AG04450 (cell line): ENCODE measurements around the gene RNF151. TPM values are rescaled to one million over a fixed set of nuclear protein-coding genes. Genes with fewer than 3 reads are reported as not detected.

ENCODE experiments used
- CTCF ChIA-PET: fragments of 300-600, 350-600 bp; formaldehyde crosslinking; extraction: SDS; loops from one replicate; lab custom pipeline; 2022; ENCODE audit warnings: antibody characterized with exemption, inconsistent platforms; lab: Charles Lee
- POLR2A ChIA-PET: fragments of 350-600 bp; formaldehyde crosslinking; extraction: SDS; loops from one replicate; lab custom pipeline; 2021; ENCODE audit warnings: antibody characterized with exemption, inconsistent platforms; lab: Yijun Ruan, JAX
- DNase-seq: peaks from one replicate; pipeline ENCODE4 v3.0.0-alpha.2; 2011; ENCODE audit warnings: low read depth, low spot score
- H3K27ac ChIP-seq: one replicate; pipeline ENCODE4 v1.5.1; 2012; ENCODE audit warnings: low read depth, low read length, control low read depth
- H3K27me3 ChIP-seq: one replicate; pipeline ENCODE4 v1.6.0; 2012; ENCODE audit warnings: low read length; ENCODE audit not compliant: control insufficient read depth, insufficient read depth
- H3K4me3 ChIP-seq: 2 replicates; pipeline ENCODE4 v1.5.1; 2011; ENCODE audit warnings: mild to moderate bottlenecking, low read depth, low read length, control low read depth
- H3K9me3 ChIP-seq: 2 replicates; pipeline ENCODE4 v1.5.1; 2012; ENCODE audit warnings: low read length; ENCODE audit not compliant: control insufficient read depth, insufficient read depth
- polyA plus RNA-seq: library from polyadenylated mRNA; depleted of rRNA; stranded (reverse); fragments of >200 nt; gene quantifications from 2 replicates; pipeline ENCODE4 v1.2.3, GENCODE V29; 2011
- TF ChIP-seq, protein P1 (sequence below): IDR thresholded peaks from 2 replicates; pipeline ENCODE4 v1.5.1; 2011; ENCODE audit warnings: low read depth, low read length, control low read depth, inconsistent platforms

Gene RNF151
- polyA plus RNA-seq, 1 experiment, result not detected

DNA sequence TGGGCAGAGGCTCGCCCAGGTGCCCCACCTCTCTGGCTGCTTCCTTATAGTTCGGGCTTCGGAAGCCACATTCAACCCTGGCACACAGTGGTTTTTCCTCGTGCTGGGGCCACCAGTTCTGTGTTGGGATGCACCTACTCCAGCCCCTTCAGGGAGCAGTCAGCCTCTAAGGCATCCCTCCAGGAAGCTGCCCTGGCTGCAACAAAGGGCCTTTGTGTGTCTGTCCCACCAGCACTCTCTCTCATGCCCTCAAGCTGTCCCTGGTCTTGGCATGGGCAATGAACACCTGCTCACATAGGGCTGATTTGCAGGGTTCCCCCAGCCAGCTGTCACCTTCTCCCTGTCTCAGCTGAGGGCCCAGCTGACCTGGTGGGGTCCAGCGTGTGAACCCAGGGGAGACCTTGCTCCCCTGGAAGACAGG, 15.4 kb downstream of the RNF151 start:
- Histone ChIP-seq H3K4me3 (no peak overlapping the region), H3K27ac (no peak overlapping the region), H3K27me3 (peaks cover 36% of the 10 kb centered on the region), H3K9me3 (peaks cover 3% of the 10 kb centered on the region; the same call in 1 of the 2 replicates)
- POLR2A ChIA-PET, result interaction anchor here (0.6 to 3.6 kb wide), 3 partner anchors 13 to 174 kb away, joined by 3 to 14 read pairs (median 4); partner anchors contain the start of genes RPS2 and TRAF7
- CTCF ChIA-PET, result no interaction called here
- DNase-seq, result no peak
- TF ChIP-seq, protein P1, sequence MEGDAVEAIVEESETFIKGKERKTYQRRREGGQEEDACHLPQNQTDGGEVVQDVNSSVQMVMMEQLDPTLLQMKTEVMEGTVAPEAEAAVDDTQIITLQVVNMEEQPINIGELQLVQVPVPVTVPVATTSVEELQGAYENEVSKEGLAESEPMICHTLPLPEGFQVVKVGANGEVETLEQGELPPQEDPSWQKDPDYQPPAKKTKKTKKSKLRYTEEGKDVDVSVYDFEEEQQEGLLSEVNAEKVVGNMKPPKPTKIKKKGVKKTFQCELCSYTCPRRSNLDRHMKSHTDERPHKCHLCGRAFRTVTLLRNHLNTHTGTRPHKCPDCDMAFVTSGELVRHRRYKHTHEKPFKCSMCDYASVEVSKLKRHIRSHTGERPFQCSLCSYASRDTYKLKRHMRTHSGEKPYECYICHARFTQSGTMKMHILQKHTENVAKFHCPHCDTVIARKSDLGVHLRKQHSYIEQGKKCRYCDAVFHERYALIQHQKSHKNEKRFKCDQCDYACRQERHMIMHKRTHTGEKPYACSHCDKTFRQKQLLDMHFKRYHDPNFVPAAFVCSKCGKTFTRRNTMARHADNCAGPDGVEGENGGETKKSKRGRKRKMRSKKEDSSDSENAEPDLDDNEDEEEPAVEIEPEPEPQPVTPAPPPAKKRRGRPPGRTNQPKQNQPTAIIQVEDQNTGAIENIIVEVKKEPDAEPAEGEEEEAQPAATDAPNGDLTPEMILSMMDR, result no peak

DNA sequence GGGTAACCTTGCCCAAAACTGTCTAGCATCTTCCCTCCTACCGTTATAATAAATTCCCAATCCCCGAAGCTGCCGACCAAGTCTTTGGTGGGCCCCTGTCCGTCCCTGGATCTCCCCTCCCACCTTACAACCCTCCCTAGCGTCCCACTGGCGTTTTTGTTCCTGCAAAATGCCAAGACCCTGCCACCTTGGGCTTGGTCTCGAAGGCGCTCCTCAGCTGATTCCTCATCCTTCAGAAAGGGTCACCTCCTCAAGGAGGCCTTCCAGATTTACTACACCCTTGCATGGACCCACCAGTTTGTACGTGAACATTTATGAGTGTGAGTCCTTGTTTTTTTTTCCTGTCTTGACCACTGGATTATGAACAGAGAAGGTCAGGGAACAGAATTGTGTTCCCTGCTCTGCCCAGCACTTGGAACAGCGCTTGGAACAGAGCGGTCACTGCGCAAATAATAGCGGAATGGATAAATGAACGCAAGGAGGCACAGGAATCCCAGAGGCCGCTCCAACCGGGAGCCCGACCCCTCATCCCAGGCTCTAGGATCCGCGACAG, 16.4 kb downstream of the RNF151 start:
- Histone ChIP-seq H3K27ac (no peak overlapping the region), H3K27me3 (peaks cover 36% of the 10 kb centered on the region), H3K9me3 (peaks cover 3% of the 10 kb centered on the region; the same call in 1 of the 2 replicates), H3K4me3 (peak overlapping the region; percentile 65)
- no peak for DNase-seq
- POLR2A ChIA-PET, result interaction anchor here (0.6 to 3.6 kb wide), 3 partner anchors 11 to 272 kb away, joined by 5 to 14 read pairs (median 6); partner anchors contain the start of genes RPS2 and TBL3
- CTCF ChIA-PET, result interaction anchor here (0.6 to 1.0 kb wide), 2 partner anchors 135 to 157 kb away, joined by 4 to 5 read pairs; no protein-coding TSS in a partner anchor
- TF ChIP-seq, protein P1, result no peak

DNA sequence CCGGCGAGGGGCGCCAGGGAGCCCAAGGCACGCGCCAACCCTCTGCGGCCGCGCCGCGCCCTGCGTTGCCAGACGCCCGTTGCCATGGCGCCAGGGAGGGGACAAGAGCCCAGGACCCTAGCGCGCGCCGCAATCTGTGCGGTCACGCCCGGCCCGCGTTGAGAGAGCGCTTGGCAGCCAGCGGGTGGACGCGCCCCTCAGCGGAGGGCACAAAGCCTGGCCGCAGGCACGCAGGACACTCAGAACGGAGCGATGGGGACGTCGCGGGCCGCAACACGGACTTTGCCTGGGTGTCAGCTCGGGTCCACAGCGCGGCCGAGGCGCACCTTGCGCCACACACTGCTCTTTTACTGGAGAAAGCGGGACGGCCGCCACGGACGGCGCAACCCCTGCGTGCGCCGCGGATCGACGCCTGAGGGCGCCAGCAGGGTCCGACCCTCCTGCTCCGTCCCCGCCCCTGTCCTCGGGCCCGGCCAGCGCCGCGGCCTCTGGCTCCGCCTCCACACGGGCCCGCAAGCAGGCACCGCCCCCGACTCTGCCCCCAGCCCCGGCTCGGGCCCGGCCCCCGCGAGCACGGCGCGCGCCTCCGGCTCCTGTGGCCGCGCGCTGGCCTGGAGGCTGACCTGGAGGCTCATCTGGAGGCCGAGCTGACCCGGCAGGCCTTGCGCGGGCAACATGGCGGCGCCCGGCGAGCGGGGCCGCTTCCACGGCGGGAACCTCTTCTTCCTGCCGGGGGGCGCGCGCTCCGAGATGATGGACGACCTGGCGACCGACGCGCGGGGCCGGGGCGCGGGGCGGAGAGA, 17.1 kb downstream of the RNF151 start, which contains the start of gene GFER:
Gene GFER, plus strand, starts transcription at position 650 of the 803 bp plus-strand sequence. Its CDS starts 26 bp downstream, at position 676.
- peak within 1 kb of the TSS; percentile 74 for H3K4me3 ChIP-seq
- DNase-seq, result peak; percentile 72
- peaks cover under 1% of the 10 kb centered on the region; the same call in 1 of the 2 replicates for H3K9me3 ChIP-seq
- POLR2A ChIA-PET, result interaction anchor here (0.6 to 2.0 kb wide), 6 partner anchors 12 to 272 kb away, joined by 3 to 20 read pairs (median 4); partner anchors contain the start of genes RPS2, TBL3 and TRAF7
- peaks cover 36% of the 10 kb centered on the region for H3K27me3 ChIP-seq
- TF ChIP-seq, protein P1, result peak; percentile 44
- CTCF ChIA-PET, result interaction anchor here (0.6 to 3.7 kb wide), 4 partner anchors 20 to 157 kb away, joined by 3 to 17 read pairs (median 4); no protein-coding TSS in a partner anchor
- H3K27ac ChIP-seq, result no peak within 1 kb of the TSS

DNA sequence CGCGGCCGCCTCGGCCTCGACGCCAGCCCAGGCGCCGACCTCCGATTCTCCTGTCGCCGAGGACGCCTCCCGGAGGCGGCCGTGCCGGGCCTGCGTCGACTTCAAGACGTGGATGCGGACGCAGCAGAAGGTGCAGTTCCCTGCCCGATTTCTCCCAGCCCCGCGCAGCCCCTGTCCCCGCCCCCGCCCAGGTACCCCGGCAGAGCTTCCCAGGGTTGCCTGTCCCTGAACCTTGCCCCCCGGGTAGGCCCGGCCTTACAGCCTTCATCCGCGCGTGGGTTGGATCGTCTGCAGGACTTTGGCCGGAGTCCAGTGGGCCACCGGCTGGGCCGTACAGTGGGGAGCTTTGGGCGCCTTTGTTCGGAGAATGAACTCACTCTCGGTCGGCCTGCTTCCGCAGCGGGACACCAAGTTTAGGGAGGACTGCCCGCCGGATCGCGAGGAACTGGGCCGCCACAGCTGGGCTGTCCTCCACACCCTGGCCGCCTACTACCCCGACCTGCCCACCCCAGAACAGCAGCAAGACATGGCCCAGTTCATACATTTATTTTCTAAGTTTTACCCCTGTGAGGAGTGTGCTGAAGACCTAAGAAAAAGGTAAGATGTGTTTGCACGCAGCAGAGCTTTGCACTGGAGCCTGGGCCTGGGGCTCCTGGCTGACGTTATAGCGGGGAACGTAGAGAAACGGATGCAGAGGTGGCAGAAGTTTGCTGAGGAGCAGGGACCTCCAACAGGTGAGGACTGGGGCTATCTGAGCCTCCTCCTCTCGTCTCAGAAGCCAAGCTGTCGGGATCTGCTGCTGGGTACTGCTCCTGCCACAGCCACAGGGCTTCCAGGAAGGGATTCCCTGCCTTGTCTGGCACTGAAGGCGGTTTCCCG, 17.9 kb downstream of the RNF151 start:
- Histone ChIP-seq H3K27ac (no peak overlapping the region), H3K27me3 (peaks cover 39% of the 10 kb centered on the region), H3K4me3 (peak overlapping the region; percentile 74), H3K9me3 (peaks cover 3% of the 10 kb centered on the region; the same call in 1 of the 2 replicates)
- TF ChIP-seq, protein P1, result no peak
- DNase-seq, result no peak
- ChIA-PET POLR2A (interaction anchor here (0.6 to 2.0 kb wide), 6 partner anchors 13 to 926 kb away, joined by 3 to 20 read pairs (median 4); partner anchors contain the start of genes ECI1, RPS2, TBL3 and TRAF7), CTCF (interaction anchor here (0.9 to 3.7 kb wide), 2 partner anchors 19 to 156 kb away, joined by 3 to 17 read pairs; no protein-coding TSS in a partner anchor)
